CD4-positive, alpha-beta T cell treated with Interleukin-4 for 4 hours (primary cell): ENCODE measurements around the gene ZNF474.
"Not testable (repeated sequence)": the region's sequence is repeated elsewhere in the genome, so short reads cannot be mapped to it uniquely, and the experiment has no call there.

ENCODE experiments used
- DNase-seq: peaks from one replicate; pipeline ENCODE4 v3.0.0-alpha.2; 2020

ZNF474 gene

DNA sequence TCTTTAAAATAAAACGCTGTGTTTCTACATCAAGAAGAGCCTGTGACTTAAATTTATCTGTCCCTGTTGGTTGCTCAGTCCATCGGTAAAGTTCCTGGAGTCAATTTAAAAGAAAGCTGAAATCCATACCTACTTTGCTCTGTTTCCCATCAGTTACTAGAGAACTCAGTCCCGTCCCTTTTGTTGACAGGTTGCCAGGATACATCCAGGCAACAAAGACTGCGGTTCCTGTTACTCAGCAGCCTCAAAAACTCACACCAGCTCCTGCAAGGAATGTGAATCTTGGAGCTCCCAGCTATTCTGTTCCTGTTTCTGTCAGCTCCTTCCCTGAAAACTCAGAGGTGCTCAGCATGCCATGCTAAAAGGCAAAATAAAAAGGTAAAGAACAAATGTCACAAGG lies at the start of gene ZNF474:
Gene ZNF474, plus strand, starts transcription at position 241 of the 400 bp plus-strand sequence. CDS start 22,445 bp downstream, outside the sequence.
- no peak for DNase-seq

DNA sequence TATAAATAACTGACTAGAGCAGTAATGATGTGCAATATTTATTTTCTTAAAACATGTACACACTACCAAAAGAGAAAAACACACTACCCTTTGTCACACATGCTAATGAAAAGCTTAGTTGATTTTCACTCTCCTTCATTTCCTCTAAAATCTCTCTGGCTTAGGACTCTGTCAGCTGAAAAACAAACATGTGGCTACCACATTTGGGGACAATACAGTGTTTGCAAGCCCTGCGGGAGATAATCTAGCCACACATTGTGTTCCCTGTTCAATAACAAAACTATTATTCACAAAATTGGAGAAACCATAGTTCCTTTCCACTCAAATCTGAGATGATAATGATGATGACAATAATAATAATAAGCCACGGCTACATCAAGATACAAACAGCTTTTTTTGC lies 47.8 kb upstream of the ZNF474 start:
- no peak for DNase-seq

DNA sequence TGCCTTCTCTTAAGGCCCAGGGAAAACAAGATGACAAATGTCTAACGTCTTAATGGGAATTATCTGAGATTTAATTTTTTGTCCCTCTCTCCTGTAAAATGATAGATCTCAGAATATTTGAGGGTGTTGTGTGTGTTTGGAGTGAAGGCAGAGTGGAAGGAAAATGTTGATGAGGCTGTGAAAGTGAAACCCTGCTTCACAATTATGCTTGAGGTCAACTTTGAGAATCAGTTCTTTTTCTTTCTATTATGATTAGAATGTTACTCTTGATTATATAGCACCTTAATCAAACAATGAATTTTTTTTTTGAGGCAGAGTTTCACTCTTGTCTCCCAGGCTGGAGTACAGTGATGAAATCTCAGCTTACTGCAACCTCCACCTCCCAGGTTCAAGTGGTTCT lies 45.8 kb upstream of the ZNF474 start:
- no peak for DNase-seq

DNA sequence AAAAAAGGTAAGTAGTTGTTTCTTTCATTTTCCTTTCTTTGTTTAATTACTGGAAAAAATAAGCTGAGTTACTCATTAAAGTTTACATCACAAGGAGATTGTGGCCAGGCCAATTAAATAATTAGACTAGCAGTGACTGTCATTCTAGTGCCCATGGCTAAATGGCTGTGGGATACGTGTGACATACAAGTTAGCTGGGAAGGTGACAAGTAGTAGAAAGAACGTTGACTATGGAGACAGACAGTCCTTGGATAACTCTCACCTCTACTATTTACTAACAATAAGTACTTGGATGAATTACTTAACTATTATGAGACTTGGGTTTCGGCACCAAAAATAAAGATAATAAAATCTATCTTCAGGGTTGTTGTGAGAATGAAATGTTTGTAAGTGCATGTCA lies 44.3 kb upstream of the ZNF474 start:
- no peak for DNase-seq

DNA sequence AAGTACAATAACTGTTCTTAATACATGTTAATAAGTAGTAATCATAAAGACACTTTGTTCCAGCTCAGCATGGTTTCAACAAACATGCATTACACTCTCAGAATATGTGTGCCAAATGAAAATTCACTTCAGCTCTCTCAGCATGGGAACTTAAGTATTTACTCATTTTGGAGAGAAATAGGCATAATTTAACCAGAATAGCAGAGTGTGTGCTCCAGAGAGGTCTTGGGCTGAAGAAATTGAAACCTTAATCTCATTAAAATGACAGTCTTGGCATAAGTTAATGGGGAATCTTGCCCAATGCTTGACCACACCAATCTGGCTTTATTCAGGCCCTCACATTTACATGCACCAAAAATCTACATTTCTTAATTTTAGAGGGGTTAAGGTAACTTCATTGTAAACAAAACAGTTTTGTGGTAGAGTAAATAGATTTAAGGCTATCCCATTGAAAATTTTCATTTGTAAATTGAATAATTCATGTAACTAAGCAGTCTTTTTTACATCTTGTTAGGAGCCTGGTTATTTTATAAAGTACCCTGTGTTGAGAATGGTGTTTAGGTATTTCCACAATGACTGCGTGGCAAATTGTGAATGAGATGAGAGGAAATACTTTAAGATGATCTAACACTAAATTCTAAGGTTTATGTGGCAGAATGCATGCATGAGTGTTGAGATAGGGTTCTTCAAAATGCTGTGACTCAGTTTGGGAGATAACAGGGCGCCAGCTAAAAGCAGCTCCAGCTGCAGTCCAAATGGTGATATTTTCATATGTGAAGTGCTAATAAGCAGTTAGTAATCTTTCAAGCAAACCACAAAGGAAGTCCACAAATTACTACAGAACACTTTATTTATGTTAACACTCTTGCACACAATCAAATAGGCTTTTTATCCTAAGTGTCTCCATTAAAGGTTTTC lies 40.0 kb upstream of the ZNF474 start:
- DNase-seq: no peak

DNA sequence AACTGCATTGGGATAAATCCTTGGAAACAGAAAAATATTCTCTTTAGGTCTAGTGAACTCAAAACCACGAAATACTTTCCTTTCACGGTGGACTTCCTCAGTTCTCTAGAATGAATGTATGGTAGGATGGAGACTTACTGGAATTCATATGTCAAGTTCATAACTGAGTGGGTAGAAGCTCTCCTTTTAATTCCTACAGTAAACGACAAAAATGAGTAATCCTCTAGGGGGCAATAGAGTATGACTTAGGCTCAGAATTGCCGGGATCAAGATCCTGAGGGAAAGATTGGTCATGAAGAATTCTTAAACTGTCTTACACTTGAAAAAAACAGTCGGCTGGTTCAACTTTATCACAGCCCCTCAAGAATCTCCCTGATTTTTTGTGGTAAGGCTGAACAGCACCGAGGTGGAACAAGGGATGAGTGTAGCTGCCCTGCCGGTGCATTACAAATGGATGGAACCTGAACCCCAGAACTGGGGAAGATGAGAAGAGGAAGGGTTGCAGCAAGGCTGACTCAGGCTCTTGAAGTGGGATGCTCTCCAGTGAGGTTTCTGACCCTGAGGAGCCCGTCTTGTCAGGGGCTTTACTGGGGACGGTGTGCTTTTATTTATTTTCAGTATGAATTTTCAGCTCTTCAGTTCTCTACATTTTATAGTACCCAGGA lies 37.3 kb upstream of the ZNF474 start:
- no peak for DNase-seq

DNA sequence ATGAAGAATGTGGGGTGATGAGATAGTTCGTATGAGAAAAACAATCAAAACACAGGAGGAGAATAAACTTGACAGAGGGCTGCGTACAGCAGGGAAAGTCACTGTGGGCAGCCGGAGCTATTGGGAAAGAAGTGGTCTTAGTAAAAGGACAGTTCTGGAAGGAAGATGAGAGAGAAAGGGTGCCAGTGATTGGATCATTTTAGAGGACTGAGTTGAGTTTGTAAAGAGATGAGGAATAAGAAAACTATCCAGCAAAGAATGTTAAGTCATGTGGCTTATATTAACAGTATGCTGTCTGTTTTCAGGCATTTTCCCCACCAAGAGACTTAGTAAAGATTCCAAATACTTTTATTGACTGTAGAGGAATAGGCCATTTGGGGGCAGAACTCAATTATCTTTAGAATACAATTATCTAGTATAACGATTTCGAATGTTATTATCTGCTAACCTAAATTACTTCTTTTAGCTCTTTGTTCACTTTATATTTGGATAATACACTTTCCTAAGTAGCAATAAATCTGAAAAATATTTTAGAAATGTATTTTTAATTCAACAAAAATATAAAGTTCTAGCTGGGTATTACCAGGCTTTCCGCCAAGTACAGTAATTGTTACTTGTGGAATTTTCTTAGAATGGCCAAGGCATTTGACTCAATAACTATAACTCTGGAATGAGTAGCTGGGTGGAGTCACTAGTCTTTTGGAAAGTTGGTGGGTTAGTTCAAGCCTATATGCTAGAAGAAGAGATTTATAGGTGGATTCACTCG lies 35.7 kb upstream of the ZNF474 start:
- no peak for DNase-seq

DNA sequence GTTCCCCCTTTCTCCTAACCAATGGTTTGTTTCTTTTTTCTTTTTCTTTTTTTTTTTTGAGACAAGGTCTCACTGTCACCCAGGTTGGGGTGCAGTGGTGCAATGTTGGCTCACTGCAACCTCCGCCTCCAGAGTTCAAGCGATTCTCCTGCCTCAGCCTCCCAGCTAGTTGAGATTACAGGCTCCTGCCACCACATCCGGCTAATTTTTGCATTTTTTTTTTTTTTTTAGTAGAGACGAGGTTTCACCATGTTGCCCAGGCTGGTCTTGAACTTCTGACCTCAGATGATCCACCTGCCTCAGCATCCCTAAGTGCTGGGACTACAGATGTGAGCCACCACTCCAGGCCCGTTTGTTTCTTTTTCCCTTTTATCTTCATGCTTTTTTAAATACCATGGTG lies 35.1 kb upstream of the ZNF474 start:
- DNase-seq: not testable (repeated sequence)

DNA sequence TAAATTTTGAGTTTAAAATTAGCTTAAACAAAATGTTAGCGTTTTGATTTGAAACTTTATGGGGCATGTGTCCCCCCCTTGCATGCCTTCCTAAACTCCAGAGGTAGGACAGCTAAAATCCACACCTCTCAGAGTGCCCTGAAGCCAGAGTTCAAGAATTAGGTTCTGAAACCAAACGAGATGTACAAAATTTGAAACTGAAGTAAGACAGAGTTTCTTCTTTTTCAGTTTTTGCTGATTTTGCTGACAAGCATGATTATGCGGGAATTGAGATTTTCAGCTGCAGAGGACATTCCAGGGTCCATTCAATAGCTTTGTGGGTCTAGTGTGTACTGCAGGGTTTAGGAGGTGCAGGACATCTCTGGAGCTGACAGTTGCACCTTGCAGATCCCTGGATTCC lies 34.2 kb upstream of the ZNF474 start:
- no peak for DNase-seq

DNA sequence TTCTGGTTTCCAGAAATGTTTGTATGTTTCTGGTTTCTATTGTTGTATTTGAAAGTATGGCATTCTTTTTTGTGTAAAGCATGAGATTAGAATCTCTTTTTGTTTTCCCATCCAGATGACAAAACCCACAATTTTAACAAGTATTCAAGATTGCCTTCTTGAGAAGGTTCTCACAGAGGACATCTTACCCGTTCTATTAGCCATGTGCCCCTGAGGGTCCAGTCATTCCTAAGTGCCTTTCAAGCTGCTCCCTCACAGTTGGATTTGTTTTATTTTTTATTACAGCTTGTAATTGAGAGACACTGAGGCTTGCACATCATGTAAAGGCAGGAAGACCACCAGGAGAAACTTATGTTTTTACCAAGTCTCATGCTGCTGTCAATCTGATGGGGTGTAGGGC lies 32.0 kb upstream of the ZNF474 start:
- DNase-seq: no peak

DNA sequence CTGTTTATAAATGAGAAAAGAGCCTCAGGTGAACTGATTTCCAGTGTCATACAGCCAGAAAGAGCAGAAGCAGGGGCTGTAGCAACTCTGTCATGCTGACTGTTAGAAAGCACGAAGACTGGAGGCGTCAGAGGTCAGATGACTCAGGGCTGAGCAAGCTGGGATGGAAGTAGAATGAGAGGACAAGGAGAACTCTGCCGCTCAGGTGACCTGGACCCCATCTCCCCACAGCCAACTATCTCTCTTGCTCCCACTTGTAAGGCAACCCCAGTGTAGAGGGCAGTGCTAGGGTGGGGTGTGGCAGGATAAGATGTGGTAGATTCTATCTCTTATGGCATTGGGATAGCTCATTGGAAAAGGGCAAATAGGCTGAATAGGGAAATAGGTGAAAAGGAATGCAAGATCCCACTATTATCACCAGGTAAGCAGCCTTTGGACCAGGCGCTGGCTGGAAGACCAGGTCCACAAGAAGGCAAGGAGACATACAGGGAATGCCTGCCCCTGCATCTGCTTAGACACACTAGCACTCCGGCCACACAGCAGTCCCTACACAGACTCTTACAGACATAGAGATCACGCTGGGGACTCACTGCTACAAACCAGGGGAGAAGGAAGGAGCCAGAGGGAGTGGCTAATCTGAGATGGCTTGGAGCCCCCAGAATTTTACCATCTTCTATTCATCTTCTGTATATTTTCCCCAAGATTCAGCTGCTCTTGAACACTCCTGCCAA lies 30.1 kb upstream of the ZNF474 start:
- no peak for DNase-seq

DNA sequence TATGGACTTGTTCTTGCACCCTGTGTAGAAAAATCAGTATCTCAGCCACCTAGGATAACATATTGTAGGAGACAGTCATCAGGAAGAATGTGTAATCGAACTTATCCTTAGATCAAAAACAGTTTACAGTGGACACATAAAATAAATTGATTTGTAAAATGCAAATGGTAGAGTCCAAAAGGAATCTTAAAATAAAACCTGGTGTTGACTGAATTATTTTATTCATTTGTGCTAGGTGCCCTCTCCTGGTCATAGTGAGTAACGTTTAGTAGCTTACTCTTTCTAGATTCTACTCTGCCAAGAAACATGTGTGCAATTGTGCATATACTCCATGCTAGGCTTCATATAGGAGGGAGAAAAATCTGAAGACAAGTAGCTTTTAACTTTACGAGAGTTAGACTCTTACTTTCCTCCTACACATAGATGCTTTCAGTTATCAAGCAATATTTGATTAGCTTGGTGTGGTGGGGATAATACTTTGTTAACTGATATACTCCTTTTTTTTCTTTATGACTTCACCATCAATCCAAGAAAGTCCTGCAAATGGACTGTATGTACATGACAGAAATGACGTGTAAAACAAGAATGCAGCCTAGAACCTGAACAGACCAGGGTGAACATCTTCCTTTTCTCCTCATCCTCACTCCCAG lies 27.6 kb upstream of the ZNF474 start:
- DNase-seq: no peak

DNA sequence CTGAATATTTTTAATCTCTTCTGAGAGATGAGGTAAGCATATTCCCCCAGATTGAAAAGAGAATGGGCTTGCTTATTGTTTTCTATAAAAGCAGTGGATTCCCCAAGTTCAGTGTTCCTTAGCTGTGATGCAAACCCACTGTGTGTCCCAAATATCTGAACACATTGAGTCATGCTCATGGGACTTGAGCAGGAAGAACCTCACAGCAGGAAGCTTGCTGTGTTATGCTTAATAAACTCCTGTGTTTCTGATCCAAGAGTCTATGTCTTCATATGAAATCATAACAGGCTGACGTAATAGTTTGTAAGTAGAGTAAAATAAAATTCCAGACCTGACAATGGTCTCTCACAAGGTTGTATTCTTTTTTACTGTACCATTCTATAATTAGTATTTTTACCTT lies 26.5 kb upstream of the ZNF474 start:
- DNase-seq: no peak

DNA sequence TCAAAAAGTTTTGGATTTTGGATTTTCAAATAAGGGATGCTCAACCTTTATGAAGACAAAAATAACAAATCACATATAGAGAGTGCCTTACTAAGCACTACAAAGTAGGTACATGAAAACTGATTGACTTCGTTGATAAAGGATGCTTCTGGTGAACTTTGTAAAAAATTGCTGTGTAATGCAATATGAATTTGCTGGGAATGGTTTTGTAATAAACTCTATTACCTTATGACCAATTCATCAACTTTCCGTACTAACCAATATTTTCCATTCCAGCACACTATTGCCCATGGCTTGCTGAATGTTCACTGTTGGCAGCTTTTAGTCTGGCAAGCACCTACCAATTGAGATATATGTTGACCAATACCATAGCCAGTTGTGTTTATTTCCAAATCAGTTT lies 23.4 kb upstream of the ZNF474 start:
- no peak for DNase-seq

DNA sequence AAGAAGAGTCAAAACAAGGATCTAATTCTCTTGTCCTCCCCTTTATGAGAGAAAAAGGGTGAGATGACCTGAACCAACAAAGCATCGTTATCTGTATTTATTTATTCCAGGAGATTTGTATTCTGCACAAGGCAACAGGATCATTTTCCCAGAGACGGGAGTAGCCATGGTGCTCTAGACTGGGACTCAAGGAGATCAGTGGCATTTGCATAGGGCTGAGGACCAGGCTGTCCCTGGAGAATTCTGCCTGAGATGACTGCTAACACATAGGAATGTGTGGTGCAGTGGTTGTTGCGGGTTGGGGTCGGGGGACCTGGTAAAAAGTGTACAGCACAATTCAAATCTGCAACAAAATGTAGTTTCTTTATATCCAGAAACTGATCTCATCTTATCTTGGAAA lies 22.3 kb upstream of the ZNF474 start:
- no peak for DNase-seq

DNA sequence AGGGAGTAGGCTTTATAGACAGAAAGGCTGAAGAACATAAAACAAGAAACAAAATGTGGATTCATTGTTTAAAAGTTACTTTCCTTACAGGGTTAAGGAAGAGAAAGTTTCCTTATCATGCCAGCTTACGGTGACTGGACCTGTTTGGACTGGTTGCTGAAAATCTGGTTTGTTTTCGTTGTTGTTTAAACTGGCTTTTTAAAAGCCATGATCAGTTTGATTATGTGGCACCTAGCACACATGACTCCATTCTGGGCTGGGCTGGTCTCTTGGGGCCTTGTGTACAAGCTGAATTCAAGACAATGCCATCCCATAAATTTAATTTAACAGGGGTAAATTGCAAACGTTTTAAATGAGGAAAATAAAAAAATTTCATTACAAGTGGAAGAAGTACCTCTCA lies 18.4 kb upstream of the ZNF474 start:
- DNase-seq: no peak

DNA sequence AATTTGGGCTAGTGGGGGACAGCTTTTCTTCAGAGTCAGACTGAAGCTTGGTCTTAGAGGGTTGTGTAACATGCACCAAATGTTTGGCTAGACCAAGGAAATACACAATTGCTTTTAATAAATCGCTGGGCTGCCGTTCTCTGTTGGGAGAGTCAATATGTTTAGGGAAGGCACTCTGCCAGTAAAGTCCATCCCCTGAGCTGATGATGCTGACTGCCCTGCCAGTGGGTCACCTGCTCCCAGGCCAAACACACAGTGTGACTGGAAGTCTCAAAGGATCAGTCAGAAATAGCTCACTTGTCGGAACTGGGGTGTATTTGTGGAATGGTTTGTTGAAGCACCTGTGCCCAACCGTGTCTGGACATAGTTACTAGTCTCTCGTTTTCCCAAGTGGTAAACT lies 17.9 kb upstream of the ZNF474 start:
- no peak for DNase-seq

DNA sequence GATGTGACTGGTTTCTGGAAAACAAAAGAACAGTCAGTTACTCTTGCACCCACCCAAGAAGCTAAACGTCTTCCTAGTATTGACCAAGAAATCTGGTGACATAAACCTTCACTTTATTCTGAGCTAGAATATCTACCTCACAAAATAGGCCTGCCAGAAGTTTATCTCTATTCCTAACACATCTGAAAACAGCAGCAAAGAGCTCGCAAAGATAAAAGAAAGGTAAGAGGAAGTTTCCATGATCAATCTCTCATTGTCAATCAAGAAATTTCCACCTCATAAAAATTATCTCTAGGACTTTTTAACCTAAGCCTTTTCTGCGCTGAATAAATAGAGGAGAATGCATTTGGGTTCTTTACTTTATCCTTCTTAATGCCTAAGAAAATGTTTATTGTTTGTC lies 17.3 kb upstream of the ZNF474 start:
- no peak for DNase-seq

DNA sequence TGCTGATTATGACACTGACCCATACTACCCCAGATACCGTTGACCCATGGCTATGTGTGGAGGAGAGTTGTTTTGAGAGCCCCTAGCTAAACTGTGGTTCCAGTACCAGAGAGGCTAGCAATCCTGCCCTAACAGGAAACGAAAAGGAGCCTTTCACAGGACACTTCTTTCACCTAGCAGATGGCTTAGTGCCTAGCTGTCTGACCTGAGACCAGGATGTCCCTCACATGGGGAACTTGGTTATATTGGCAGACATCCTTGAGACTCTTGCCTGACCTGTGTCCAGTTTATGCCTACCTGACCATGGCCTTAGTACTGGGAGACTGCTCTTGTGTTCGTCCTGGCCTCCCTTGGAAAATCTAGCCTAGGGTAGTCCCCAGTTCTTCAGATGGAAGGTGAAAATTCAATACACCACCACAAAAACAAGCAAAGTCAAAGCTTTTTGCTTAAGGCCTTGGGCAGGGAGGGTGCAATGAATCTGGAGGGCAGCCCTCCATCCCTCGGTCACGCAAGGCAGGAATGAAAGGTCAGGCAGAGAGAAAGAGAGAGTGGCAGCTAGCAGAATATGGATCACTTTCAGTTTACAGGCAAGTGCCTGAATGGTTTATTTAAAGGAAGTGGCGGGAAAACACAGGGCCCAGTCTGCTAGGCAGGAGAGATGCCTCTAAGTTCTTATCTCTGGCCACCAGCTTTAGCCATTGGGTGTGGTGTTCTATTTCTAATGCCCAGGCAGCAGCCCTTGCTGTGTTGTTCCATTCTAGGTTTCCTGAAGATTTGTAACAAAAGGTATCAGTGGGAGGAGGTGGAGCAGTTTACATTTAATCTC lies 16.4 kb upstream of the ZNF474 start:
- no peak for DNase-seq

DNA sequence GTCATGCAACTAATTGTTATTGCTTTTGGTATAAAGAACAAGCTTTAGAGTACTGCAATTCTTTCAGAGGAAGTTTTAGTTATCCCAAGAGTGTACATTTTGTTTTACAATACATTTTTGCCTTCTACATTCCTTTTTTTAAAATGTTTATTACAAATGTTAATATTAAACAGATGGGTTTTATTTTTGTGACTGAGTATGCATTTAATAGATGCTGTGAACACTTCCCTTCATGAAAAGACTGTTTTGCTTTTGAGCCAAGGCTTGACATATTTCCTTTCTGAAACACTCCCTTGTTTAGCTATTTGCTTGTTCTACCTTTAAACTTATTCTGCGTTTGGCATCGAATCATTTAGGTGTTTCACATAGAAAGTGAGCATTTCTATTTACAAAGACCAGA lies 14.8 kb upstream of the ZNF474 start:
- no peak for DNase-seq

DNA sequence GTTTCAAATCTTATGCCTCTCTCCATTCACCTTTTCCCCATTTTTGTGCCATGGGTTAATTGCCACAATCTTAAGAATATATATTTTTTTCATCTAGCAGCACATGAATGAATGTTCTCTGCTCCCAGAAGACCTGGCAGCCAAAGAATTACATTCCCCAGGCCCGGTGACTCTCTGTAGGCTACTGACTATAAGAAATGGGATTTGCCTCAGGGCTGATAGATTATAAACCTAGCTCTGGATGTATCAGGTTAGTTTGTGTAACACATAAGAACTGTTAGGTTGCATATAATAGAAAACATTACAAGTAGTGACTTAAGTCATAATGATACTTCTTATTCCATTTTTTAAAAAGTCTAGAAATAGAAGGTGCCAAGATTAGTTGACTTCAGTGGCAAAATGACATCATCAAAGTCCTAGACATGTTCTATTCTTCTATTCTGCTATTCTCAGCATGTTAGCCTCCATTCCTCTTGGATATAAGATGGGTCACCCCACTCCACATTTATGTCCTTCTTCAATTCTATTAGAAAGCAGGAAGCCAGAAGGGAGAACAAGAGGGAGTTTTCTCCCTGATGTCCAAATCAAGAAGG lies 10.9 kb upstream of the ZNF474 start:
- DNase-seq: no peak
